Spleen (tissue), 11 donors: ENCODE data around the gene DNAH6. TPM values are rescaled to one million over a fixed set of nuclear protein-coding genes. Genes with fewer than 3 reads are reported as not detected.

Source experiments
- DNase-seq: peaks from one replicate; pipeline ENCODE4 v3.0.0-alpha.2; 2020
- H3K27ac ChIP-seq, 8 donors: fragments of 200-600 bp; sonication (generic) in 7 of 8; 1 replicate in 4 of 8; 2 replicates in 4 of 8; pipeline versions ENCODE4 v1.5.0 to v1.8.0; 2016 to 2021; ENCODE audit warnings: inconsistent platforms in 4 of 8, mild to moderate bottlenecking in 4 of 8, moderate library complexity in 1 of 8
- H3K27me3 ChIP-seq, 7 donors: fragments of 200-600 bp; sonication (generic) in 6 of 7; replicated peaks in 1 of 7; 1 replicate in 4 of 7; 2 replicates in 3 of 7; pipeline versions ENCODE4 v1.5.0 to v1.8.0; 2016 to 2021; ENCODE audit warnings: inconsistent platforms in 3 of 7, mild to moderate bottlenecking in 1 of 7
- H3K36me3 ChIP-seq, 6 donors: fragments of 200-600 bp; sonication (generic) in 5 of 6; 1 replicate in 4 of 6; 2 replicates in 2 of 6; pipeline versions ENCODE4 v1.5.0 to v1.8.0; 2016 to 2021; ENCODE audit warnings: inconsistent platforms in 2 of 6
- H3K4me1 ChIP-seq, 6 donors: fragments of 200-600 bp; sonication (generic) in 5 of 6; 1 replicate in 3 of 6; 2 replicates in 3 of 6; pipeline versions ENCODE4 v1.5.0 to v1.8.0; 2016 to 2021; ENCODE audit warnings: inconsistent platforms in 3 of 6
- H3K4me3 ChIP-seq, 8 donors: fragments of 200-600 bp; sonication (generic) in 7 of 8; 1 replicate in 4 of 8; 2 replicates in 4 of 8; pipeline versions ENCODE4 v1.5.0 to v1.8.0; 2016 to 2021; ENCODE audit warnings: inconsistent platforms in 4 of 8, mild to moderate bottlenecking in 4 of 8, moderate library complexity in 2 of 8
- H3K9me3 ChIP-seq, 8 donors: fragments of 200-600 bp; sonication (generic) in 7 of 8; 1 replicate in 4 of 8; 2 replicates in 4 of 8; pipeline versions ENCODE4 v1.5.0 to v1.8.0; 2016 to 2021; ENCODE audit warnings: inconsistent platforms in 4 of 8
- POLR2A ChIP-seq, 3 donors: fragments of 450-650 bp; IDR thresholded peaks; one replicate each; pipeline ENCODE4 v1.5.1; 2017; ENCODE audit warnings: antibody characterized with exemption in 3 of 3, mild to moderate bottlenecking in 1 of 3
- POLR2AphosphoS5 ChIP-seq, 3 donors: sonication (generic); formaldehyde crosslinking; IDR thresholded peaks; one replicate each; pipeline ENCODE4 v1.5.1; 2017; ENCODE audit warnings: antibody characterized with exemption in 3 of 3
- WGBS, 5 donors: extraction: QIAGEN DNeasy Blood & Tissue Kit in 3 of 5; methylation state at CpG; one replicate each; pipeline versions ENCODE4 v1.1.5 to v1.1.7; 2013 to 2018; 5-methylcytosine and 5-hydroxymethylcytosine counted together
- intact Hi-C: fragments of 100-400 bp; cut with DNase I; formaldehyde crosslinking; loops from one replicate; pipeline ENCODE4 v1.15.0; 2023; ENCODE audit warnings: low total_unique reads
- polyA plus RNA-seq, 3 donors: library from polyadenylated mRNA; stranded (reverse); fragments of 200-250 nt; gene quantifications; one replicate each; pipeline ENCODE4 v1.2.1, GENCODE V29; 2013
- total RNA-seq, 7 donors: library from RNA; depleted of rRNA in 3 of 7; stranded (reverse); fragments of >200 nt in 3 of 7; fragmentation: NEBNext Ultra II Directional in 4 of 7; extraction: Animal tissue kit (Norgen Biotek cat#: 25700) in 4 of 7; gene quantifications; one replicate each; pipeline versions ENCODE4 v1.1.0 to v1.2.1, GENCODE V29; 2016 to 2021
- TF ChIP-seq, protein P1 (sequence below), 11 experiments: fragments of 200-600 bp in 7 of 11; fragments of 450-650 bp in 4 of 11; sonication (generic) in 4 of 11; IDR thresholded peaks in 8 of 11; conservative IDR thresholded peaks in 3 of 11; 1 replicate in 7 of 11; 2 replicates in 4 of 11; pipeline versions ENCODE4 v1.4.0 to v1.8.0; 2016 to 2021; ENCODE audit warnings: antibody characterized with exemption in 11 of 11, inconsistent platforms in 4 of 11, mild to moderate bottlenecking in 1 of 11
- donor health status: healthy with polysubstance abuse.
- donor health status: DM: no; HTN: no; CAD: no; lungs with moderate emphysema.
- donor health status: DM: no; HTN: no; CAD: no.
- donor health status: Bipolar disorder and iron deficiency.
- donor health status: healthy.
- donor health status: DM: no; HTN: no; CAD: no.
- donor health status: DM: yes; HTN: yes; CAD: no.

The DNAH6 gene
- total and polyA plus RNA-seq, 10 donors, result 0.02 to 1.1 (median 0.43) TPM; not detected in 1

GRCh38 chr2:84481702-84482101 lies 34.6 kb upstream of the DNAH6 start:
- Histone ChIP-seq H3K9me3 (peaks cover 0 to 19% (median 14%) of the 10 kb centered on the region in 8 donors), H3K27ac (no peak overlapping the region), H3K4me3 (no peak overlapping the region), H3K4me1 (peaks cover 0 to 7% (median 0%) of the 10 kb centered on the region in 6 donors), H3K27me3 (no peaks in the 10 kb centered on the region), H3K36me3 (no peaks in the 10 kb centered on the region)
- no peak for DNase-seq
- TF ChIP-seq, protein P1, sequence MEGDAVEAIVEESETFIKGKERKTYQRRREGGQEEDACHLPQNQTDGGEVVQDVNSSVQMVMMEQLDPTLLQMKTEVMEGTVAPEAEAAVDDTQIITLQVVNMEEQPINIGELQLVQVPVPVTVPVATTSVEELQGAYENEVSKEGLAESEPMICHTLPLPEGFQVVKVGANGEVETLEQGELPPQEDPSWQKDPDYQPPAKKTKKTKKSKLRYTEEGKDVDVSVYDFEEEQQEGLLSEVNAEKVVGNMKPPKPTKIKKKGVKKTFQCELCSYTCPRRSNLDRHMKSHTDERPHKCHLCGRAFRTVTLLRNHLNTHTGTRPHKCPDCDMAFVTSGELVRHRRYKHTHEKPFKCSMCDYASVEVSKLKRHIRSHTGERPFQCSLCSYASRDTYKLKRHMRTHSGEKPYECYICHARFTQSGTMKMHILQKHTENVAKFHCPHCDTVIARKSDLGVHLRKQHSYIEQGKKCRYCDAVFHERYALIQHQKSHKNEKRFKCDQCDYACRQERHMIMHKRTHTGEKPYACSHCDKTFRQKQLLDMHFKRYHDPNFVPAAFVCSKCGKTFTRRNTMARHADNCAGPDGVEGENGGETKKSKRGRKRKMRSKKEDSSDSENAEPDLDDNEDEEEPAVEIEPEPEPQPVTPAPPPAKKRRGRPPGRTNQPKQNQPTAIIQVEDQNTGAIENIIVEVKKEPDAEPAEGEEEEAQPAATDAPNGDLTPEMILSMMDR (IDR thresholded peaks at IDR 0.05 in 8 of 11, conservative IDR thresholded peaks at IDR 0.05 in 3 of 11), result no peak
- no peak for TF ChIP-seq POLR2A (IDR thresholded peaks at IDR 0.05)
- TF ChIP-seq POLR2AphosphoS5 (IDR thresholded peaks at IDR 0.05), result no peak
- intact Hi-C loops, result no loop called here
- 25 to 40% (median 35%) methylated on average over 5 of the region's 5 CpGs for WGBS, 5 donors

DNA sequence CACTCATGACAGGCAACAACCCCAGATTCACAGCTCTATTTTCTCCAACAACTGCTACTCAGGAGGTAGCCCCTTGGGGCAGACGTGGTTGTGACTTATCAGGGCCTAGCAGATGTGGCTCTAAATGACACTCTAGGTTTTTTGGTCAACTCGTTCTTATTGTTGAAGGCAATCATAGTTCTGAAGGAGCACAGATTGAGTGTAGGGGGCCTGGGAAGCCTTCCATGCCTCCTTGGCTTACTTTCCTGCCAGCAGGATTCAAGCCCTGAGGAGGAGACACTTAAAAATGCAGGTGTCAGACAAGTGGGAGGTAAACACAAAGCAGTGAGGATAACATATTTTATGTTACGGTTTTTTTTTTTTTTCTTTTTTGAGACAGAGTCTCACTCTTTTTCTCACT lies 33.7 kb upstream of the DNAH6 start:
- TF ChIP-seq, protein P1 (IDR thresholded peaks at IDR 0.05 in 8 of 11, conservative IDR thresholded peaks at IDR 0.05 in 3 of 11), result no peak
- Histone ChIP-seq H3K27ac (no peak overlapping the region), H3K27me3 (no peaks in the 10 kb centered on the region), H3K9me3 (peaks cover 0 to 10% (median 5%) of the 10 kb centered on the region in 8 donors), H3K4me1 (peaks cover 0 to 7% (median 0%) of the 10 kb centered on the region in 6 donors), H3K36me3 (no peaks in the 10 kb centered on the region), H3K4me3 (no peak overlapping the region)
- WGBS, 5 donors, result 51 to 67% (median 63%) methylated on average over 3 of the region's 3 CpGs
- no peak for DNase-seq
- intact Hi-C loops, result no loop called here

- TF ChIP-seq POLR2AphosphoS5 (IDR thresholded peaks at IDR 0.05) (no peak), POLR2A (IDR thresholded peaks at IDR 0.05) (no peak)
- TF ChIP-seq, protein P1 (IDR thresholded peaks at IDR 0.05 in 8 of 11, conservative IDR thresholded peaks at IDR 0.05 in 3 of 11), result no peak
- 64 to 96% (median 82%) methylated on average over 1 of the region's 1 CpG for WGBS, 5 donors
- intact Hi-C loops, result no loop called here
- Histone ChIP-seq H3K27ac (no peak overlapping the region), H3K4me1 (peaks cover 0 to 7% (median 0%) of the 10 kb centered on the region in 6 donors), H3K36me3 (no peaks in the 10 kb centered on the region), H3K27me3 (no peaks in the 10 kb centered on the region), H3K9me3 (peaks cover 0 to 3% (median 0%) of the 10 kb centered on the region in 8 donors), H3K4me3 (no peak overlapping the region)
- DNase-seq, result no peak
Measured at GRCh38 chr2:84483320-84483719, 33.0 kb upstream of the DNAH6 start.

GRCh38 chr2:84486441-84487115 lies 29.7 kb upstream of the DNAH6 start:
- DNase-seq, result no peak
- Histone ChIP-seq H3K36me3 (no peaks in the 10 kb centered on the region), H3K4me1 (peaks cover 0 to 6% (median 0%) of the 10 kb centered on the region in 6 donors), H3K27me3 (no peaks in the 10 kb centered on the region), H3K9me3 (no peaks in the 10 kb centered on the region), H3K27ac (no peak overlapping the region), H3K4me3 (no peak overlapping the region)
- WGBS, 5 donors, result 81 to 92% (median 91%) methylated on average over 2 of the region's 2 CpGs
- no peak for TF ChIP-seq POLR2AphosphoS5 (IDR thresholded peaks at IDR 0.05)
- intact Hi-C loops, result no loop called here
